GM23338 (cell line): ENCODE measurements around the gene DOCK10. TPM values are rescaled to one million over a fixed set of nuclear protein-coding genes. Genes with fewer than 3 reads are reported as not detected.

Experiments used
- ATAC-seq: fragments of 200-7000 bp; cut with Tn5 transposase; 3 replicates; pipeline ENCODE4 v1.9.1; 2020
- DNase-seq: peaks from one replicate; pipeline ENCODE4 v3.0.0-alpha.2; 2015; ENCODE audit warnings: low spot score
- H2AFZ ChIP-seq: fragments of 200-600 bp; sonication (generic); 2 replicates; pipeline ENCODE4 v1.8.0; 2016; ENCODE audit warnings: antibody characterized with exemption, mild to moderate bottlenecking, moderate library complexity
- H3F3A ChIP-seq: fragments of 200-600 bp; sonication (generic); replicated peaks from 2 replicates; pipeline ENCODE4 v1.8.0; 2017; ENCODE audit warnings: antibody characterized with exemption, mixed run types, low read depth
- H3K27ac ChIP-seq: fragments of 200-600 bp; sonication (generic); 2 replicates; pipeline ENCODE4 v1.6.1; 2016; ENCODE audit warnings: low read depth
- H3K27me3 ChIP-seq: fragments of 200-600 bp; sonication (generic); 2 replicates; pipeline ENCODE4 v1.8.0; 2016; ENCODE audit warnings: mild to moderate bottlenecking, mixed run types, moderate library complexity; ENCODE audit not compliant: insufficient read depth
- H3K36me3 ChIP-seq: fragments of 200-600 bp; sonication (generic); 2 replicates; pipeline ENCODE4 v1.8.0; 2016; ENCODE audit warnings: mild to moderate bottlenecking; ENCODE audit not compliant: insufficient read depth
- H3K4me1 ChIP-seq: fragments of 200-600 bp; sonication (generic); 2 replicates; pipeline ENCODE4 v1.8.0; 2016; ENCODE audit warnings: mild to moderate bottlenecking, moderate library complexity; ENCODE audit not compliant: insufficient read depth
- H3K4me2 ChIP-seq: fragments of 200-600 bp; sonication (generic); 2 replicates; pipeline ENCODE4 v1.7.1; 2017; ENCODE audit warnings: mixed run types
- H3K4me3 ChIP-seq: fragments of 200-600 bp; sonication (generic); 2 replicates; pipeline ENCODE4 v1.6.1; 2016; ENCODE audit warnings: mixed run types
- H3K79me2 ChIP-seq: fragments of 200-600 bp; sonication (generic); replicated peaks from 2 replicates; pipeline ENCODE4 v1.8.0; 2017; ENCODE audit warnings: mild to moderate bottlenecking; ENCODE audit not compliant: insufficient read depth
- H3K9me2 ChIP-seq: fragments of 200-600 bp; sonication (generic); 2 replicates; pipeline ENCODE4 v1.8.0; 2017; ENCODE audit not compliant: insufficient read depth
- H4K20me1 ChIP-seq: fragments of 200-600 bp; sonication (generic); replicated peaks from 2 replicates; pipeline ENCODE4 v1.8.0; 2017; ENCODE audit warnings: mild to moderate bottlenecking; ENCODE audit not compliant: insufficient read depth
- H3K27ac Mint-ChIP-seq: 2 replicates; pipeline ENCODE4 v1.8.0; 2020; ENCODE audit warnings: inconsistent platforms, mild to moderate bottlenecking, moderate library complexity, mixed read lengths
- H3K27me3 Mint-ChIP-seq: 3 replicates; pipeline ENCODE4 v1.8.0; 2022; ENCODE audit warnings: low read depth, mild to moderate bottlenecking, moderate library complexity, mixed read lengths, inconsistent platforms; ENCODE audit not compliant: insufficient read depth, poor library complexity
- H3K36me3 Mint-ChIP-seq: 3 replicates; pipeline ENCODE4 v1.8.0; 2021; ENCODE audit warnings: low read depth, mild to moderate bottlenecking, inconsistent platforms, moderate library complexity, mixed read lengths
- H3K4me1 Mint-ChIP-seq: 3 replicates; pipeline ENCODE4 v1.8.0; 2020; ENCODE audit warnings: mild to moderate bottlenecking, inconsistent platforms, mixed read lengths
- H3K4me3 Mint-ChIP-seq: 3 replicates; pipeline ENCODE4 v1.8.0; 2021; ENCODE audit warnings: moderate library complexity, mild to moderate bottlenecking, inconsistent platforms, mixed read lengths
- H3K9me3 Mint-ChIP-seq: 3 replicates; pipeline ENCODE4 v1.8.0; 2020; ENCODE audit warnings: moderate library complexity, mild to moderate bottlenecking, inconsistent platforms, mixed read lengths
- CREB1 ChIP-seq: fragments of 250-450 bp; sonication (Bioruptor Pico); IDR thresholded peaks from 2 replicates; pipeline ENCODE4 v1.5.0; 2020; ENCODE audit warnings: low read depth, mild to moderate bottlenecking, moderate library complexity
- EZH2 ChIP-seq: fragments of 200-600 bp; sonication (generic); IDR thresholded peaks from one replicate; pipeline ENCODE4 v1.8.0; 2017; ENCODE audit warnings: antibody characterized with exemption, mild to moderate bottlenecking, low read depth; ENCODE audit not compliant: unreplicated experiment
- EZH2phosphoT487 ChIP-seq: fragments of 200-600 bp; sonication (generic); IDR thresholded peaks from one replicate; pipeline ENCODE4 v1.8.1; 2018; ENCODE audit warnings: antibody characterized with exemption; ENCODE audit not compliant: unreplicated experiment
- JUNB ChIP-seq: IDR thresholded peaks from one replicate; pipeline ENCODE4 v1.6.1; 2016; ENCODE audit warnings: antibody characterized with exemption; ENCODE audit not compliant: unreplicated experiment
- NANOG ChIP-seq: IDR thresholded peaks from 2 replicates; pipeline ENCODE4 v1.6.1; 2016; ENCODE audit warnings: antibody characterized with exemption, borderline replicate concordance
- POLR2AphosphoS5 ChIP-seq: IDR thresholded peaks from 2 replicates; pipeline ENCODE4 v1.6.1; 2016; ENCODE audit warnings: antibody characterized with exemption, low read depth
- STAT1 ChIP-seq: IDR thresholded peaks from one replicate; pipeline ENCODE4 v1.6.1; 2016; ENCODE audit warnings: antibody characterized with exemption; ENCODE audit not compliant: unreplicated experiment
- ZNF331 ChIP-seq: fragments of 250-450 bp; sonication (Bioruptor Pico); IDR thresholded peaks from 2 replicates; pipeline ENCODE4 v1.5.0; 2020; ENCODE audit warnings: low read depth, mild to moderate bottlenecking, moderate library complexity
- polyA plus RNA-seq: library from polyadenylated mRNA; unstranded; fragments of >200 nt; fragmentation: Nextera tagmentation; extraction: Ambion mirVana; gene quantifications from 2 replicates; pipeline ENCODE4 v1.2.1, GENCODE V29; 2016
- total RNA-seq: library from RNA; depleted of rRNA; stranded (reverse); fragments of >200 nt; shearing (Covaris generic); gene quantifications from 2 replicates; pipeline ENCODE4 v1.2.3, GENCODE V29; 2014
- TF ChIP-seq, protein P1 (sequence below): IDR thresholded peaks from 2 replicates; pipeline ENCODE4 v1.6.1; 2016; ENCODE audit warnings: antibody characterized with exemption
- TF ChIP-seq, protein P2 (sequence below): IDR thresholded peaks from one replicate; pipeline ENCODE4 v1.6.1; 2018; ENCODE audit warnings: antibody characterized with exemption; ENCODE audit not compliant: unreplicated experiment

DOCK10 gene
- total and polyA plus RNA-seq, 2 experiments from 2014 or later: 1.0 to 1.7 TPM

GRCh38 chr2:224954980-224955379 lies 87.3 kb downstream of the DOCK10 start (continued):
- TF ChIP-seq, protein P1, sequence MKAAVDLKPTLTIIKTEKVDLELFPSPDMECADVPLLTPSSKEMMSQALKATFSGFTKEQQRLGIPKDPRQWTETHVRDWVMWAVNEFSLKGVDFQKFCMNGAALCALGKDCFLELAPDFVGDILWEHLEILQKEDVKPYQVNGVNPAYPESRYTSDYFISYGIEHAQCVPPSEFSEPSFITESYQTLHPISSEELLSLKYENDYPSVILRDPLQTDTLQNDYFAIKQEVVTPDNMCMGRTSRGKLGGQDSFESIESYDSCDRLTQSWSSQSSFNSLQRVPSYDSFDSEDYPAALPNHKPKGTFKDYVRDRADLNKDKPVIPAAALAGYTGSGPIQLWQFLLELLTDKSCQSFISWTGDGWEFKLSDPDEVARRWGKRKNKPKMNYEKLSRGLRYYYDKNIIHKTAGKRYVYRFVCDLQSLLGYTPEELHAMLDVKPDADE: no peak
- TF ChIP-seq ZNF331 (no peak), CREB1 (CRISPR knock-in tag) (no peak), NANOG (no peak), EZH2 (no peak), POLR2AphosphoS5 (no peak), EZH2phosphoT487 (no peak)
- TF ChIP-seq, protein P2, sequence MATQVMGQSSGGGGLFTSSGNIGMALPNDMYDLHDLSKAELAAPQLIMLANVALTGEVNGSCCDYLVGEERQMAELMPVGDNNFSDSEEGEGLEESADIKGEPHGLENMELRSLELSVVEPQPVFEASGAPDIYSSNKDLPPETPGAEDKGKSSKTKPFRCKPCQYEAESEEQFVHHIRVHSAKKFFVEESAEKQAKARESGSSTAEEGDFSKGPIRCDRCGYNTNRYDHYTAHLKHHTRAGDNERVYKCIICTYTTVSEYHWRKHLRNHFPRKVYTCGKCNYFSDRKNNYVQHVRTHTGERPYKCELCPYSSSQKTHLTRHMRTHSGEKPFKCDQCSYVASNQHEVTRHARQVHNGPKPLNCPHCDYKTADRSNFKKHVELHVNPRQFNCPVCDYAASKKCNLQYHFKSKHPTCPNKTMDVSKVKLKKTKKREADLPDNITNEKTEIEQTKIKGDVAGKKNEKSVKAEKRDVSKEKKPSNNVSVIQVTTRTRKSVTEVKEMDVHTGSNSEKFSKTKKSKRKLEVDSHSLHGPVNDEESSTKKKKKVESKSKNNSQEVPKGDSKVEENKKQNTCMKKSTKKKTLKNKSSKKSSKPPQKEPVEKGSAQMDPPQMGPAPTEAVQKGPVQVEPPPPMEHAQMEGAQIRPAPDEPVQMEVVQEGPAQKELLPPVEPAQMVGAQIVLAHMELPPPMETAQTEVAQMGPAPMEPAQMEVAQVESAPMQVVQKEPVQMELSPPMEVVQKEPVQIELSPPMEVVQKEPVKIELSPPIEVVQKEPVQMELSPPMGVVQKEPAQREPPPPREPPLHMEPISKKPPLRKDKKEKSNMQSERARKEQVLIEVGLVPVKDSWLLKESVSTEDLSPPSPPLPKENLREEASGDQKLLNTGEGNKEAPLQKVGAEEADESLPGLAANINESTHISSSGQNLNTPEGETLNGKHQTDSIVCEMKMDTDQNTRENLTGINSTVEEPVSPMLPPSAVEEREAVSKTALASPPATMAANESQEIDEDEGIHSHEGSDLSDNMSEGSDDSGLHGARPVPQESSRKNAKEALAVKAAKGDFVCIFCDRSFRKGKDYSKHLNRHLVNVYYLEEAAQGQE: no peak

DNA sequence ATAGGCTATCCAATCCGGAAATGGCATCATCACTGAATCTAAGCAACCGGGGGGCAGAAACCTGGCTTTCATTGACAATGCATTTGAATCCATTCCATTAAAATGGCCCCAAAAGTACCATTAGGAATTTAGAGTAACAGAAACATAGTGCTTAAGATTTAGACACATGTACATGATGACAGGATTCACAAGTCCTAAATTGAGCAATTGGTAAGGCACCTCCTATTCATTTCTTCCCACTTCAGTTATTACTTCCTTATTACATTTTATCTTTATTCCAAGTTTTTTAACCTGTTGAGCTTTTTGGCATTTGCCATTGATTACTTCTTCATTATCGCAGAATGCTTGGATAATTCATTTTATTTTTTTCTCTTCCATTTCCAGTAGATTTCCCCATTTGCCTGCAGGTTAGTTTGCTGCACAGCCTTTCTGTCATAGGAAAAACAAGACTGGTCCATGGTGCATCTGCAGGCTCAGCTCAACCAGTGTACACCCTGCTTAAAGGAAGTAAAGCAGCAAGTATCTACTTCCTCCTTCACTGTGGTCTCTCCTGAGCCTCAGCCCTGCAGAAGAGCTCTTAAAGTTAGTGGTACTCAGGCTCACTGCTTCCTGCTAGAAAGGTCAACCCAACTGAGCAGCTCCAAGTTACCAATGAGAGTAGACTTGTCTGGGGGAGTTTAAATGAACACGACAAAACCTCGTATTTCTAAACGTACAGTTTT lies 89.2 kb downstream of the DOCK10 start:
- DNase-seq: no peak
- Histone ChIP-seq H4K20me1 (no peaks in the 10 kb centered on the region), H3K4me2 (no peak overlapping the region), H3K27ac (no peak overlapping the region), H3F3A (no peaks in the 10 kb centered on the region), H3K27me3 (no peaks in the 10 kb centered on the region), H3K4me3 (no peak overlapping the region), H3K79me2 (no peaks in the 10 kb centered on the region), H3K36me3 (no peaks in the 10 kb centered on the region), H3K4me1 (peaks cover 8% of the 10 kb centered on the region; the same call in 1 of the 2 replicates), H2AFZ (no peak overlapping the region), H3K9me2 (no peaks in the 10 kb centered on the region)
- H3K27me3 Mint-ChIP-seq: peaks cover 4% of the 10 kb centered on the region
- no peak for ATAC-seq
- H3K36me3 Mint-ChIP-seq: no peaks in the 10 kb centered on the region
- no peak overlapping the region for H3K27ac Mint-ChIP-seq
- peaks cover 6% of the 10 kb centered on the region; the same call in 2 of the 3 replicates for H3K4me1 Mint-ChIP-seq
- no peaks in the 10 kb centered on the region for H3K9me3 Mint-ChIP-seq
- H3K4me3 Mint-ChIP-seq: no peak overlapping the region
- TF ChIP-seq JUNB (no peak), STAT1 (no peak), EZH2phosphoT487 (no peak), EZH2 (no peak)
- TF ChIP-seq, protein P2: no peak
